Measurements from ENCODE around the gene RBL2.

DNA sequence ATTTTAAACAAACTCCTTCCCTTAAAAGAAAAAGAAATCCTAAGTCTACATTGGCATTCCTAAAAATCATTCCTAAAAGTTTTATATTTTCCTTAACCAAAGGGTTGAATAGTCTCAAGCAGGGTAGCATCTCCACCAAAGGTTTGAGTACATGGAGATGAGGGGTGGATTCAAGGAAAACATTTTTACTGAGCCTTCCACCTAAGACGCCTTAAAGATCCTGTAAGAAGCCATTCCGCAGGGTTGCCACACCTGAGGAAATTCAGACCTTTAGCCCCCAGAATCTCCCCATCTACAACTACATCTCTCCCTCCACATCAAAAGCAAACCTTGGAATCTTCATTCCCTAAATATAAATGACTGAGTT, 76.4 kb downstream of the RBL2 start:
- TF ChIP-seq POLR2AphosphoS5 (IDR thresholded peaks at IDR 0.05; ENCODE audit: borderline replicate concordance, low read depth, low read length): no peak
- TF ChIP-seq EZH2 (IDR thresholded peaks at IDR 0.05): no peak
- no peak for TF ChIP-seq FOXP2 (optimal IDR thresholded peaks at IDR 0.05; ENCODE audit: control extremely low read depth, extremely low read length, insufficient read depth)

Measured in SK-N-MC (cell line).